Measurements from ENCODE around the gene UPK1A. TPM values are rescaled to one million over a fixed set of nuclear protein-coding genes. Genes with fewer than 3 reads are reported as not detected.

The UPK1A gene
- total RNA-seq, 1 experiment from 2014 or later: 0.69 TPM

- no peak for DNase-seq (ENCODE audit: low read depth, low spot score)
- Histone ChIP-seq H3K9ac (ENCODE audit: low read length) (no peak overlapping the region), H3K9me2 (ENCODE audit: insufficient read depth) (no peaks in the 10 kb centered on the region), H3K27ac (ENCODE audit: low read depth, low read length) (no peak overlapping the region), H3K4me2 (ENCODE audit: low read length) (no peak overlapping the region), H2AFZ (ENCODE audit: low read depth, low read length, poor library complexity, severe bottlenecking) (no peak overlapping the region), H3K4me3 (replicated peaks in 1 of 2; ENCODE audit: low read depth in 1 of 2, low read length in 2 of 2) (no peak overlapping the region), H4K20me1 (ENCODE audit: insufficient read depth) (no peaks in the 10 kb centered on the region), H3K27me3 (ENCODE audit: insufficient read depth, low read length) (no peaks in the 10 kb centered on the region), H3K79me2 (ENCODE audit: insufficient read depth, low read length) (no peaks in the 10 kb centered on the region), H3K9me3 (ENCODE audit: control insufficient read depth in 1 of 2, insufficient read depth in 1 of 2, low read depth in 1 of 2, low read length in 2 of 2) (no peaks in the 10 kb centered on the region), H3K4me1 (ENCODE audit: control insufficient read depth in 1 of 2, insufficient read depth in 2 of 2, low read length in 2 of 2) (peaks cover 5 to 9% of the 10 kb centered on the region in 2 experiments; a peak in 3 of 4 replicates), H3K36me3 (ENCODE audit: control insufficient read depth in 1 of 2, insufficient read depth in 2 of 2, low read length in 2 of 2) (no peaks in the 10 kb centered on the region)
- ChIA-PET CTCF (interaction anchor here (1.1 to 1.6 kb wide), 2 partner anchors 14 to 123 kb away, joined by 3 to 4 read pairs; no protein-coding TSS in a partner anchor), RAD21 (ENCODE audit: low non-redundant PET in 1 of 2, low total read pairs in 2 of 2, uncharacterized antibody in 2 of 2, unreplicated experiment in 2 of 2) (no interaction called here), POLR2A (no interaction called here)
- intact Hi-C loops (cut with micrococcal nuclease): no loop called here
- ATAC-seq: no peak
- TF ChIP-seq SIN3A (IDR thresholded peaks at IDR 0.05; ENCODE audit: low read depth): no peak
- no peak for TF ChIP-seq RAD21 (IDR thresholded peaks at IDR 0.05; ENCODE audit: low read depth)
- no peak for TF ChIP-seq EZH2phosphoT487 (IDR thresholded peaks at IDR 0.05; ENCODE audit: borderline replicate concordance)
- TF ChIP-seq ZFX (IDR thresholded peaks at IDR 0.05): no peak
- TF ChIP-seq REST (IDR thresholded peaks at IDR 0.05; ENCODE audit: low read depth): no peak
- TF ChIP-seq JUND (IDR thresholded peaks at IDR 0.05): no peak
- no peak for TF ChIP-seq POLR2A (IDR thresholded peaks at IDR 0.05; ENCODE audit: borderline replicate concordance, extremely low read depth, insufficient read depth, insufficient read length)
- TF ChIP-seq ZNF274 (IDR thresholded peaks at IDR 0.05; ENCODE audit: low read depth, low read length): no peak
- TF ChIP-seq EZH2 (IDR thresholded peaks at IDR 0.05): no peak
- no peak for TF ChIP-seq CEBPB (IDR thresholded peaks at IDR 0.05; ENCODE audit: low read depth)
- TF ChIP-seq CTCF (IDR thresholded peaks at IDR 0.05 in 2 of 3, conservative IDR thresholded peaks at IDR 0.05 in 1 of 3; ENCODE audit: borderline replicate concordance in 1 of 3, insufficient read depth in 1 of 3, low read depth in 2 of 3, low read length in 2 of 3): no peak
- TF ChIP-seq FOSL1 (IDR thresholded peaks at IDR 0.05; ENCODE audit: low read depth): no peak
- no peak for TF ChIP-seq POLR2AphosphoS5 (IDR thresholded peaks at IDR 0.05; ENCODE audit: low read depth, low read length)
- TF ChIP-seq MAX (IDR thresholded peaks at IDR 0.05): no peak
- no peak for TF ChIP-seq CBX3 (IDR thresholded peaks at IDR 0.05; ENCODE audit: low read depth)
- BruUV-seq (replicated peaks): no TSS peak
Observed at GRCh38 chr19:35696835-35697234, 30.5 kb downstream of the UPK1A start.

Measured in HCT116 (cell line).